ENCODE data around the gene PYDC2. TPM values are rescaled to one million over a fixed set of nuclear protein-coding genes. Genes with fewer than 3 reads are reported as not detected.

The PYDC2 gene
- total RNA-seq, 2 experiments from 2014 or later = not detected

DNA sequence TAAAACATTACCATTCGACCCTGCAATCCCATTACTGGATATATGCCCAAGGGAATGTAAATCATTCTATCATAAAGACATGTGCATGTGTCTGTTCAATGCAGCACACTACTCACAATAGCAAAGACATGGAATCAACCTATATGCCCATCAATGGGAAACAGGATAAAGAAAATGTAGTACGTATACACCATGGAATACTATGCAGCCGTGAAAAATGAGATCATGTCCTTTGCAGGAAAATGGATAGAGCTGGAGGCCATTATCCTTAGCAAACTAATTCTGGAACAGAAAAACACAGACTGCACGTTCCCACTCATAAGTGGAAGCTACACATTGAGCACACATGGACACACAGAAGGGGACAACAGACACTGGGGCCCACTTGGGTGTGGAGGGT lies 20.4 kb upstream of the PYDC2 start:
- Histone ChIP-seq H4K20me1 (ENCODE audit: insufficient read depth, low read length) (no peaks in the 10 kb centered on the region), H3K9me2 (ENCODE audit: insufficient read depth, low read length) (no peaks in the 10 kb centered on the region), H2AFZ (ENCODE audit: low read length) (no peak overlapping the region), H3K9me3 (ENCODE audit: low read length) (no peaks in the 10 kb centered on the region), H3K4me3 (ENCODE audit: low read depth, low read length, poor library complexity, severe bottlenecking) (no peak overlapping the region), H3K79me2 (ENCODE audit: insufficient read depth, low read depth, low read length) (no peaks in the 10 kb centered on the region), H3K27ac (ENCODE audit: low read depth, low read length, poor library complexity, severe bottlenecking) (no peak overlapping the region), H3K36me3 (ENCODE audit: insufficient read depth, low read length) (no peaks in the 10 kb centered on the region), H3K4me2 (ENCODE audit: low read length) (no peak overlapping the region), H3K4me1 (ENCODE audit: insufficient read depth, low read length, poor library complexity, severe bottlenecking) (peaks cover 10% of the 10 kb centered on the region)
- no TSS peak for BruUV-seq (replicated peaks)
- ChIA-PET POLR2A (interaction anchor here (1.2 kb wide), 1 partner anchor 983 kb away, joined by 3 read pairs; no protein-coding TSS in a partner anchor), CTCF (ENCODE audit: unreplicated experiment) (no interaction called here)
- DNase-seq (ENCODE audit: low spot score) = no peak
- no peak for TF ChIP-seq EZH2phosphoT487 (IDR thresholded peaks at IDR 0.05; ENCODE audit: borderline replicate concordance, low read depth, low read length)
- intact Hi-C loops (cut with micrococcal nuclease; ENCODE audit: unreplicated experiment) = no loop called here

- Histone ChIP-seq H3K9me3 (ENCODE audit: low read length) (no peaks in the 10 kb centered on the region), H3K9me2 (ENCODE audit: insufficient read depth, low read length) (no peaks in the 10 kb centered on the region), H3K36me3 (ENCODE audit: insufficient read depth, low read length) (no peaks in the 10 kb centered on the region), H2AFZ (ENCODE audit: low read length) (no peak overlapping the region), H3K79me2 (ENCODE audit: insufficient read depth, low read depth, low read length) (no peaks in the 10 kb centered on the region), H4K20me1 (ENCODE audit: insufficient read depth, low read length) (no peaks in the 10 kb centered on the region), H3K27ac (ENCODE audit: low read depth, low read length, poor library complexity, severe bottlenecking) (no peak overlapping the region), H3K4me1 (ENCODE audit: insufficient read depth, low read length, poor library complexity, severe bottlenecking) (no peaks in the 10 kb centered on the region), H3K4me2 (ENCODE audit: low read length) (no peak overlapping the region), H3K4me3 (ENCODE audit: low read depth, low read length, poor library complexity, severe bottlenecking) (no peak overlapping the region)
- no peak for DNase-seq (ENCODE audit: low spot score)
- no peak for TF ChIP-seq EZH2phosphoT487 (IDR thresholded peaks at IDR 0.05; ENCODE audit: borderline replicate concordance, low read depth, low read length)
- TF ChIP-seq, protein P1, sequence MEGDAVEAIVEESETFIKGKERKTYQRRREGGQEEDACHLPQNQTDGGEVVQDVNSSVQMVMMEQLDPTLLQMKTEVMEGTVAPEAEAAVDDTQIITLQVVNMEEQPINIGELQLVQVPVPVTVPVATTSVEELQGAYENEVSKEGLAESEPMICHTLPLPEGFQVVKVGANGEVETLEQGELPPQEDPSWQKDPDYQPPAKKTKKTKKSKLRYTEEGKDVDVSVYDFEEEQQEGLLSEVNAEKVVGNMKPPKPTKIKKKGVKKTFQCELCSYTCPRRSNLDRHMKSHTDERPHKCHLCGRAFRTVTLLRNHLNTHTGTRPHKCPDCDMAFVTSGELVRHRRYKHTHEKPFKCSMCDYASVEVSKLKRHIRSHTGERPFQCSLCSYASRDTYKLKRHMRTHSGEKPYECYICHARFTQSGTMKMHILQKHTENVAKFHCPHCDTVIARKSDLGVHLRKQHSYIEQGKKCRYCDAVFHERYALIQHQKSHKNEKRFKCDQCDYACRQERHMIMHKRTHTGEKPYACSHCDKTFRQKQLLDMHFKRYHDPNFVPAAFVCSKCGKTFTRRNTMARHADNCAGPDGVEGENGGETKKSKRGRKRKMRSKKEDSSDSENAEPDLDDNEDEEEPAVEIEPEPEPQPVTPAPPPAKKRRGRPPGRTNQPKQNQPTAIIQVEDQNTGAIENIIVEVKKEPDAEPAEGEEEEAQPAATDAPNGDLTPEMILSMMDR (conservative IDR thresholded peaks at IDR 0.05; ENCODE audit: low read length) = no peak
- intact Hi-C loops (cut with micrococcal nuclease; ENCODE audit: unreplicated experiment) = no loop called here
- no TSS peak for BruUV-seq (replicated peaks)
- POLR2A ChIA-PET = interaction anchor here (0.6 kb wide), 1 partner anchor 642 kb away, joined by 4 read pairs; no protein-coding TSS in a partner anchor
- CTCF ChIA-PET (ENCODE audit: unreplicated experiment) = no interaction called here
Observed at GRCh38 chr3:191441687-191442086, 19.3 kb upstream of the PYDC2 start.

DNA sequence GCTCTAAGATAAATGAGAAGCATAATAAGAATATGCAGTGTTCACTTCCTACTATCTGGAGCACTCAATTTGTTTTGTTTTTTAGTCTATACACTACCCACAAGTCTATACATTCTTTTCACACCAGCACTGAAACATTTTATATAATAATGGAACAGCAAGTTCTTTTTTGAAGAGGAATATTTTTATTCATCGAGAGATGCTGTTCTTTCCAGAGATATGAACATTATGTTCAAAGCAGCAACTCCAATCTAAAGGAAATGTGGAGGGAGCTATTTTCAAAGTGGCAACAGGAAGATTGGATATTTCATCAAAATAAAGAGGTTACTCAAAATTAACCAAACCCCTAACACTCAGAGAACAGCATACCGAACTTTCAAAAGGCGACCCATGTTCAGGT lies 16.4 kb upstream of the PYDC2 start:
- CTCF ChIA-PET (ENCODE audit: unreplicated experiment) = no interaction called here

More for the DNA sequence above, 16.4 kb upstream of the PYDC2 start:
- DNase-seq (ENCODE audit: low spot score) = no peak
- H3K4me3 ChIP-seq (ENCODE audit: low read depth, low read length, poor library complexity, severe bottlenecking) = no peak overlapping the region
- no peak overlapping the region for H3K27ac ChIP-seq (ENCODE audit: low read depth, low read length, poor library complexity, severe bottlenecking)
- BruUV-seq (replicated peaks) = no TSS peak
- no peaks in the 10 kb centered on the region for H4K20me1 ChIP-seq (ENCODE audit: insufficient read depth, low read length)
- POLR2A ChIA-PET = interaction anchor here (1.1 to 2.1 kb wide), 2 partner anchors 9 to 24 kb away, joined by 4 to 12 read pairs; no protein-coding TSS in a partner anchor
- H3K4me1 ChIP-seq (ENCODE audit: insufficient read depth, low read length, poor library complexity, severe bottlenecking) = no peaks in the 10 kb centered on the region
- H3K4me2 ChIP-seq (ENCODE audit: low read length) = no peak overlapping the region
- H3K9me3 ChIP-seq (ENCODE audit: low read length) = no peaks in the 10 kb centered on the region
- intact Hi-C loops (cut with micrococcal nuclease; ENCODE audit: unreplicated experiment) = no loop called here
- no peaks in the 10 kb centered on the region for H3K36me3 ChIP-seq (ENCODE audit: insufficient read depth, low read length)
- no peak overlapping the region for H2AFZ ChIP-seq (ENCODE audit: low read length)
- no peaks in the 10 kb centered on the region for H3K79me2 ChIP-seq (ENCODE audit: insufficient read depth, low read depth, low read length)
- H3K9me2 ChIP-seq (ENCODE audit: insufficient read depth, low read length) = no peaks in the 10 kb centered on the region
- TF ChIP-seq EZH2phosphoT487 (IDR thresholded peaks at IDR 0.05; ENCODE audit: borderline replicate concordance, low read depth, low read length) = no peak
- TF ChIP-seq, protein P1 (conservative IDR thresholded peaks at IDR 0.05; ENCODE audit: low read length) = no peak

Measured in OCI-LY7 (cell line).